ENCODE measurements around the gene BPHL. TPM values are rescaled to one million over a fixed set of nuclear protein-coding genes. Genes with fewer than 3 reads are reported as not detected.
A peak's percentile ranks its signal among the peaks of the same experiment; 100 is the strongest.

Gene BPHL
- total and polyA plus RNA-seq, 2 of the 4 experiments (the other 2 are of a cell fraction), result 14.7 to 16.3 TPM

- no peak for TF ChIP-seq ELK1 (IDR thresholded peaks at IDR 0.05; ENCODE audit: borderline replicate concordance, low read depth, low read length)
- no peak for TF ChIP-seq MAFK (IDR thresholded peaks at IDR 0.05; ENCODE audit: low read depth, low read length)
- no peak for TF ChIP-seq RCOR1 (IDR thresholded peaks at IDR 0.05; ENCODE audit: insufficient replicate concordance, low read length)
- no peak for TF ChIP-seq BHLHE40 (IDR thresholded peaks at IDR 0.05; ENCODE audit: low read depth, low read length)
- no peak for TF ChIP-seq USF2 (IDR thresholded peaks at IDR 0.05; ENCODE audit: low read depth, low read length)
- no peak for TF ChIP-seq FOS (IDR thresholded peaks at IDR 0.05; ENCODE audit: low read depth, low read length)
- TF ChIP-seq SMC3 (IDR thresholded peaks at IDR 0.05; ENCODE audit: low read depth, low read length), result no peak
- Histone ChIP-seq H3K4me3 (ENCODE audit: insufficient read depth, low read depth, low read length) (no peak overlapping the region), H4K8ac (ENCODE audit: low read depth in 2 of 2, low read length in 2 of 2) (no peak overlapping the region), H3K27me3 (ENCODE audit: control insufficient read depth, insufficient read depth, low read length) (no peaks in the 10 kb centered on the region), H2BK15ac (ENCODE audit: low read depth, low read length) (no peak overlapping the region), H3K23ac (ENCODE audit: low read depth, low read length) (no peak overlapping the region), H3K4me2 (ENCODE audit: low read depth, low read length) (no peak overlapping the region), H3K79me1 (ENCODE audit: low read depth in 1 of 2, low read length in 2 of 2) (peaks cover 31 to 61% of the 10 kb centered on the region in 2 experiments), H3K4ac (ENCODE audit: low read depth, low read length) (no peak overlapping the region), H4K20me1 (ENCODE audit: insufficient read depth, low read length) (no peaks in the 10 kb centered on the region), H3K14ac (replicated peaks; ENCODE audit: low read depth, low read length) (no peak overlapping the region), H4K5ac (ENCODE audit: low read depth, low read length) (no peak overlapping the region), H3K56ac (ENCODE audit: extremely low read depth, insufficient read depth, low read length) (no peak overlapping the region), H3K9me3 (ENCODE audit: control insufficient read depth, insufficient read depth, low read length) (no peaks in the 10 kb centered on the region), H3K27ac (ENCODE audit: insufficient read depth, low read length) (no peak overlapping the region), H3K36me3 (ENCODE audit: control insufficient read depth, insufficient read depth, low read length) (peaks cover 46% of the 10 kb centered on the region), H3K18ac (ENCODE audit: low read depth, low read length) (no peak overlapping the region), H2BK120ac (ENCODE audit: low read depth, low read length) (no peak overlapping the region), H3K4me1 (ENCODE audit: control insufficient read depth, insufficient read depth, low read length) (peaks cover 10% of the 10 kb centered on the region), H3K9me1 (ENCODE audit: insufficient read depth, low read length) (peaks cover 12% of the 10 kb centered on the region; the same call in 1 of the 2 replicates), H4K91ac (ENCODE audit: insufficient read depth, low read depth, low read length) (no peak overlapping the region), H2AFZ (replicated peaks; ENCODE audit: low read length, poor library complexity) (no peak overlapping the region), H3K9ac (ENCODE audit: low read depth, low read length) (no peak overlapping the region), H2AK9ac (replicated peaks; ENCODE audit: low read depth, low read length, poor library complexity) (no peak overlapping the region), H2BK20ac (ENCODE audit: low read depth, low read length) (no peak overlapping the region), H2BK5ac (ENCODE audit: low read depth, low read length, poor library complexity, severe bottlenecking) (no peak overlapping the region), H2AK5ac (ENCODE audit: low read depth, low read length) (no peak overlapping the region)
- ChIA-PET POLR2A (ENCODE audit: unreplicated experiment) (no interaction called here), CTCF (no interaction called here)
- no TSS peak for BruUV-seq (replicated peaks)
- WGBS, 2 experiments (ENCODE audit: extremely low coverage in 2 of 2, insufficient read length in 1 of 2), result 94% methylated on average over 3 of the region's 4 CpGs; no CpG with 5 or more reads in 1 of the 2 experiments
- intact Hi-C loops (cut with micrococcal nuclease) (no loop called here), dilution Hi-C loops (cut with HindIII; ENCODE audit: low sequenced_read_pairs, unreplicated experiment) (no loop called here), in situ Hi-C loops (cut with MboI; ENCODE audit: low sequenced_read_pairs) (no loop called here)
- ATAC-seq (ENCODE audit: low read depth) (no peak), DNase-seq (peak; percentile 19)
Measured at GRCh38 chr6:3085074-3085473, 33.4 kb upstream of the BPHL start.

Data from IMR-90 (cell line).